Body of pancreas (tissue), 4 donors: ENCODE measurements around the gene ELP4.

Experiments
- CTCF ChIP-seq, 7 experiments: fragments of 450-650 bp in 4 of 7; fragments of 200-600 bp in 3 of 7; sonication (generic) in 3 of 7; IDR thresholded peaks; one replicate each; pipeline ENCODE4 v1.5.1; 2016 to 2019; ENCODE audit warnings: antibody characterized with exemption in 7 of 7
- POLR2A ChIP-seq, 3 donors: fragments of 450-650 bp; IDR thresholded peaks; one replicate each; pipeline ENCODE4 v1.6.1; 2016; ENCODE audit warnings: antibody characterized with exemption in 3 of 3, mild to moderate bottlenecking in 2 of 3

- TF ChIP-seq CTCF (IDR thresholded peaks at IDR 0.05) (no peak), POLR2A (IDR thresholded peaks at IDR 0.05) (no peak)
These were observed 310.9 kb downstream of the ELP4 start for GRCh38 chr11:31820438-31820818.
